HFFc6 (cell line): Measurements from ENCODE around the gene PLPPR2. TPM values are rescaled to one million over a fixed set of nuclear protein-coding genes. Genes with fewer than 3 reads are reported as not detected.
"Not testable (repeated sequence)": the region's sequence is repeated elsewhere in the genome, so short reads cannot be mapped to it uniquely, and the experiment has no call there.

Experiments used
- DNase-seq: peaks from one replicate; pipeline ENCODE4 v3.0.0-alpha.2; 2018
- H3K27ac Mint-ChIP-seq: 2 replicates; pipeline ENCODE4 v1.8.0; 2020; ENCODE audit warnings: mild to moderate bottlenecking, mixed read lengths
- H3K27me3 Mint-ChIP-seq: 2 replicates; pipeline ENCODE4 v1.8.0; 2021; ENCODE audit warnings: mild to moderate bottlenecking, moderate library complexity, mixed read lengths; ENCODE audit not compliant: insufficient read depth
- H3K36me3 Mint-ChIP-seq: 2 replicates; pipeline ENCODE4 v1.8.0; 2021; ENCODE audit warnings: low read depth, mixed read lengths
- H3K4me1 Mint-ChIP-seq: 2 replicates; pipeline ENCODE4 v1.8.0; 2020; ENCODE audit warnings: low read depth, mixed read lengths
- H3K4me3 Mint-ChIP-seq: 2 replicates; pipeline ENCODE4 v1.8.0; 2020; ENCODE audit warnings: mild to moderate bottlenecking, moderate library complexity, mixed read lengths
- H3K9me3 Mint-ChIP-seq: 2 replicates; pipeline ENCODE4 v1.8.0; 2020; ENCODE audit warnings: mild to moderate bottlenecking, mixed read lengths
- total RNA-seq, 6 experiments: library from RNA; stranded (reverse); fragmentation: NEBNext Ultra II Directional; extraction: Animal tissue kit (Norgen Biotek cat#: 25700); gene quantifications; 2 replicates in 1 of 6; 3 replicates in 5 of 6; pipeline ENCODE4 v1.2.3, GENCODE V29; 2021
- TF ChIP-seq, protein P1 (sequence below): fragments of 200-600 bp; sonication (generic); IDR thresholded peaks from 2 replicates; pipeline ENCODE4 v1.5.0; 2021; ENCODE audit warnings: antibody characterized with exemption, mild to moderate bottlenecking

PLPPR2 gene
- total RNA-seq, 6 experiments from 2014 or later: 52.4 to 82.2 (median 59.7) TPM

DNA sequence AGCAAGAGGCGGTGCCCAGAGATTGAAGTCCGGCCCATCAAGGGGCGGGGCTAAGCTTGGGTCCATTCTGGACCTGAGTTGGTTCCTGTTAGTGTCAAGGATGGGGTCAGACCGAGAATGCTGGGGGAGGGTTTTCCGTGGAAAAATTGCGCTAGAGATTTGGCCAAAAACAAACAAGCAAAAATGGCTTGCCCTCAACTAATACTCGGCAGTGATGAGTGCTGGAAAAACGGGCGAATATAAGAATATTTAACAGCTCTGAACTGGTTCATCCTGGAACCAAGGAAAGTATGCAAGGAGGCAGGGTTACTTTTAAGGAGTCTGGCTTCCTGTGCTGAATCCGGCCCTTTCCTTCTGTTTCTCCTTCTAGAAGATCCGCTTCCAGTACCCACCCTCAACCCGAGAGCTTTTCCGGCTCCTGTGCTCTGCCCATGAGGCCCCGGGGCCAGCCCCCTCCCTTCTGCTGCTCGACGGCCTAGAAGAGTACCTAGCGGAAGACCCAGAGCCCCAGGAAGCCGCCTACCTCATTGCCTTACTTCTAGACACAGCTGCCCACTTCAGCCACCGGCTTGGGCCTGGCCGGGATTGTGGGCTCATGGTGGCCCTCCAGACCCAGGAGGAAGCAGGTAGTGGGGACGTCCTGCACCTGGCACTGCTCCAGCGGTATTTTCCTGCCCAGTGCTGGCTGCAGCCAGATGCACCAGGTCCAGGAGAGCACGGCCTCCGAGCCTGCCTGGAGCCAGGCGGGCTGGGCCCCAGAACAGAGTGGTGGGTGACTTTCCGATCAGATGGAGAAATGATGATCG is 20.1 kb downstream of the PLPPR2 start:
- Mint-ChIP-seq H3K4me3 (no peak overlapping the region), H3K4me1 (peaks cover 36% of the 10 kb centered on the region), H3K9me3 (no peaks in the 10 kb centered on the region), H3K36me3 (no peaks in the 10 kb centered on the region; the same call in none of the 2 replicates), H3K27ac (no peak overlapping the region), H3K27me3 (no peaks in the 10 kb centered on the region; the same call in 1 of the 2 replicates)
- DNase-seq: no peak
- TF ChIP-seq, protein P1, sequence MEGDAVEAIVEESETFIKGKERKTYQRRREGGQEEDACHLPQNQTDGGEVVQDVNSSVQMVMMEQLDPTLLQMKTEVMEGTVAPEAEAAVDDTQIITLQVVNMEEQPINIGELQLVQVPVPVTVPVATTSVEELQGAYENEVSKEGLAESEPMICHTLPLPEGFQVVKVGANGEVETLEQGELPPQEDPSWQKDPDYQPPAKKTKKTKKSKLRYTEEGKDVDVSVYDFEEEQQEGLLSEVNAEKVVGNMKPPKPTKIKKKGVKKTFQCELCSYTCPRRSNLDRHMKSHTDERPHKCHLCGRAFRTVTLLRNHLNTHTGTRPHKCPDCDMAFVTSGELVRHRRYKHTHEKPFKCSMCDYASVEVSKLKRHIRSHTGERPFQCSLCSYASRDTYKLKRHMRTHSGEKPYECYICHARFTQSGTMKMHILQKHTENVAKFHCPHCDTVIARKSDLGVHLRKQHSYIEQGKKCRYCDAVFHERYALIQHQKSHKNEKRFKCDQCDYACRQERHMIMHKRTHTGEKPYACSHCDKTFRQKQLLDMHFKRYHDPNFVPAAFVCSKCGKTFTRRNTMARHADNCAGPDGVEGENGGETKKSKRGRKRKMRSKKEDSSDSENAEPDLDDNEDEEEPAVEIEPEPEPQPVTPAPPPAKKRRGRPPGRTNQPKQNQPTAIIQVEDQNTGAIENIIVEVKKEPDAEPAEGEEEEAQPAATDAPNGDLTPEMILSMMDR: no peak

DNA sequence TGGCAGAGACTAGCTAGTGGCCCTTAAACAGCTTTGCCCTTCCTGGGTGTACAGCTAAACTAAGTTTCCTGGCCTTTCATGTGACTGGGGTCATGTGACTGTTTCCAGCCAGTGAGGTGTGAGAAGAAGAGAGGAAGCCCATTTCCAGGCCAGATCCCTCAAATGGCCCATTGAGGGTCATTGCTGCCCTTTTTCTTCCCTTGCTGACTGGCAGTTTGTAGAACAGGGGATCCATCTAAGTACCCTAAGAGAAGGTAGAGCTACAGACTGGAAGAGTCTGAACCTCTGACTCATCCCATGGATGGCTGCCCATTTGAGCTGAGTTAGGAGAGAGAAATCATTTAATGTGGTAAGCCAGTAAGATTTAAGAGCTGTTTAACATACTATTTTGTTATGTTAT is 22.0 kb downstream of the PLPPR2 start:
- no peaks in the 10 kb centered on the region; the same call in 1 of the 2 replicates for H3K36me3 Mint-ChIP-seq
- peaks cover 49% of the 10 kb centered on the region for H3K4me1 Mint-ChIP-seq
- TF ChIP-seq, protein P1: no peak
- no peaks in the 10 kb centered on the region for H3K9me3 Mint-ChIP-seq
- peak overlapping the region; percentile 94 for H3K27ac Mint-ChIP-seq
- no peaks in the 10 kb centered on the region; the same call in 1 of the 2 replicates for H3K27me3 Mint-ChIP-seq
- H3K4me3 Mint-ChIP-seq: peak overlapping the region; percentile 70
- peak; percentile 85 for DNase-seq

DNA sequence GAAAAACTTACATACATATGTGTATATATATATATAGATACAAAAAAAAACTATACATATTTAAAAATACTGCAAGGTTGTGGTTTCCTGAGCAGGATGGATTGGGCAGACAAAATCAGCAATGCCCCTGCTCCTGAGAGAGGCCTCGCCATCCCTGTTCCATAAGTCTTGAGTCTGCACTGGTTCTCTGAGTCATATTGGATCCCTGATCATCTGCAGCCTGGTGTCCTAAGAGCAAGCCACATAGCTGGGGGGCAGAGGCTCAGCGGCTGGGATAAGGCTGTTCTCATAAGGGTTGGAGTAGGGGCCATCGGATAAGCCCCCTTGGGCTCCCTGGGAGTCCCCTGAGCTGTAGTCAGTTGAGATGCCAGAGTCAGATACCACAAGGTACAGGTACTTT is 22.5 kb downstream of the PLPPR2 start:
- Mint-ChIP-seq H3K27me3 (no peaks in the 10 kb centered on the region; the same call in 1 of the 2 replicates), H3K36me3 (no peaks in the 10 kb centered on the region; the same call in 1 of the 2 replicates), H3K27ac (peak overlapping the region; percentile 94), H3K4me3 (peak overlapping the region; percentile 64), H3K4me1 (peaks cover 49% of the 10 kb centered on the region), H3K9me3 (no peaks in the 10 kb centered on the region)
- peak; percentile 53 for DNase-seq
- TF ChIP-seq, protein P1: no peak

DNA sequence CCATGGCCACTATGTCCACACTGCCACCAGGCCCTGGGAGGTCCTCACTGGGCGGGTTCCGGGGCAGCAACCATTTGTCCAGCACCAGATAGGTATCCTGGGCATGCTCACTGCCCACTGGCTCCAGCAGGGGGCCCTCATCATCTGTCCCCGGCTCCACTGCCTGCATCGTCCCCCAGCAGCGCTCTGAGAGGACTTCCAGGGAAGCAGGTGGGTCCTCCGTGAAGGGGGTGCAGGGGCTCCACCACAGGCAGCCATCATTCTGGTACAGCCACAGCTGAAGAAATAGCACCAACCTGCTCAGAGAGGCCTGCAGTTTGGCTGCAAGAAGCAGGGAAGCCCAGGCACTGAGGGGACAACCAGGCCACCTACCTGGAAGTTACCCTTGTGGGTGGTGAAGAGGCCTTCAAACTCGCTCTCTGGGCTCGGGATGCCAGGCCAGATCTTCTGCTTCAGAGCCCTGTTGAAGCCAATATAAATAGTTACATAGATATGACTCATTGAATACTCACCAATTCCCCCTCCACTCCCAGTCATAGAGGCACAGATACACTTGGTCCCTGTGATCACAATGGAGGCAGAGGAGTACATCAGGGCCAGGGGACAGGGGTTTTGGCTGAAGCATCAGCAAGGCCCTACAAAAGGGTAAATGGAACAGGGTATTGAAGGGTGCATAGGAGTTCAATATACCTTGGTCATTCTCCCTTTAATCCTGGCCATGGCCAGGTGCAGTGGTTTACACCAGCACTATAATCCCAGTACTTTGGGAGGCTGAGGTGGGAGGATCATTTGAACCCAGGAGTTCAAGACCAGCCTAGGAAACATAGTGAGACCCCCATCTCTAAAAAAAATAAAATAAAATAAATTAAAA is 23.3 kb downstream of the PLPPR2 start:
- Mint-ChIP-seq H3K9me3 (no peaks in the 10 kb centered on the region), H3K36me3 (no peaks in the 10 kb centered on the region; the same call in 1 of the 2 replicates), H3K27ac (peak overlapping the region; percentile 94), H3K4me3 (peak overlapping the region; percentile 64), H3K27me3 (no peaks in the 10 kb centered on the region; the same call in 1 of the 2 replicates), H3K4me1 (peaks cover 49% of the 10 kb centered on the region)
- TF ChIP-seq, protein P1: peak; percentile 75
- peak; percentile 81 for DNase-seq

DNA sequence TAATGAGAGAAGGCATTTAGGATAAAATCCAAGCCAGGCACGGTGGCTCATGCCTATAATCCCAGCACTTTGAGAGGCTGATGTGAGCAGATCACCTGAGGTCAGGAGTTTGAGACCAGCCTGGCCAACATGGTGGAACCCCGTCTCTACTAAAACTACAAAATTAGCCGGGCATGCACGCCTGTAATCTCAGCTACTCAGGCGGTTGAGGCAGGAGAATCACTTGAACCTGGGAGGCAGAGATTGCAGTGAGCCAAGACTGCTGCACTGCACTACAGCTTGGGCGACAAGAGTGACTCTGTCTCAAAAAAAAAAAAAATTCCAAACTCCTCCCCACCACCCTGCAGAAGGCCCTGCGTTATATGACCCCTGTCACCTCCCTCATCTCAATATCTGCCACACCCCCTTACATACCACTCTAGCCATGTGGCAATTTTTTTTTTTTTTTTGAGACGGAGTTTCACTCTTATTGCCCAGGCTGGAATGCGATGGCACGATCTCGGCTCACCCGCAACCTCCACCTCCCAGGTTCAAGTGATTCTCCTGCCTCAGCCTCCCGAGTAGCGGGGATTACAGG is 24.1 kb downstream of the PLPPR2 start:
- not testable (repeated sequence) for DNase-seq, H3K27me3 Mint-ChIP-seq, H3K9me3 Mint-ChIP-seq, H3K36me3 Mint-ChIP-seq
- Mint-ChIP-seq H3K27ac (peak overlapping the region; percentile 69), H3K4me1 (peaks cover 50% of the 10 kb centered on the region), H3K4me3 (peak overlapping the region; percentile 15; the same call in 1 of the 2 replicates)
